Measurements from ENCODE around the gene MRTFA. TPM values are rescaled to one million over a fixed set of nuclear protein-coding genes. Genes with fewer than 3 reads are reported as not detected.

MRTFA gene
- total and polyA plus RNA-seq, 9 of the 15 experiments (the other 6 are each of a cell fraction or from before 2014, with no cell fraction given): 0.84 to 21.1 (median 3.7) TPM

- TF ChIP-seq MGA (IDR thresholded peaks at IDR 0.05): no peak
- TF ChIP-seq ZNF282 (CRISPR knock-in tag; IDR thresholded peaks at IDR 0.05): no peak
- TF ChIP-seq ZNF316 (IDR thresholded peaks at IDR 0.05): no peak
- TF ChIP-seq MCM5 (IDR thresholded peaks at IDR 0.05; ENCODE audit: low read depth): no peak
- 0 out of 2 replicates have a peak, but pooled peaks have one; percentile 41 for TF ChIP-seq ZNF766 (CRISPR knock-in tag; conservative IDR thresholded peaks at IDR 0.05)
- no peak for TF ChIP-seq CHCHD3 (CRISPR knock-in tag; IDR thresholded peaks at IDR 0.05)
- TF ChIP-seq PTTG1 (tag; IDR thresholded peaks at IDR 0.05; ENCODE audit: low read depth): no peak
- TF ChIP-seq NCOA4 (IDR thresholded peaks at IDR 0.05; ENCODE audit: partially characterized antibody): no peak
- no peak for TF ChIP-seq HNRNPL (IDR thresholded peaks at IDR 0.05; ENCODE audit: low read depth, low read length)
- no peak for TF ChIP-seq CC2D1A (IDR thresholded peaks at IDR 0.05)
- peak; percentile 38 for TF ChIP-seq CCNT2 (IDR thresholded peaks at IDR 0.05; ENCODE audit: borderline replicate concordance, extremely low read depth, insufficient read length, low read depth, low read length)
- no peak for TF ChIP-seq SAP30 (IDR thresholded peaks at IDR 0.05; ENCODE audit: borderline replicate concordance, insufficient read depth, low read depth, low read length, poor library complexity, severe bottlenecking)
- no peak for TF ChIP-seq ZNF277 (CRISPR knock-in tag; IDR thresholded peaks at IDR 0.05; ENCODE audit: borderline replicate concordance)
- TF ChIP-seq TARDBP (IDR thresholded peaks at IDR 0.05): no peak
- no peak for TF ChIP-seq POLR2A (conservative IDR thresholded peaks at IDR 0.05)
- TF ChIP-seq ZBTB2 (IDR thresholded peaks at IDR 0.05): no peak
- TF ChIP-seq ARID2 (IDR thresholded peaks at IDR 0.05): no peak
These were observed 137.3 kb downstream of the MRTFA start (continued) for GRCh38 chr22:40499209-40499623.
